ENCODE results near the gene PRPS2.

- TF ChIP-seq GATA2 (IDR thresholded peaks at IDR 0.05; ENCODE audit: low read depth, low read length) (no peak), GATA3 (IDR thresholded peaks at IDR 0.05; ENCODE audit: low read depth, low read length) (no peak)
Measured at GRCh38 chrX:12820737-12821136, 29.5 kb downstream of the PRPS2 start.

Measured in SH-SY5Y (cell line).